ENCODE results near the gene XXYLT1. TPM values are rescaled to one million over a fixed set of nuclear protein-coding genes. Genes with fewer than 3 reads are reported as not detected.
A peak's percentile ranks its signal among the peaks of the same experiment; 100 is the strongest.

The XXYLT1 gene
- polyA plus RNA-seq, 2 of the 4 experiments (the other 2 are of a cell fraction), result 11.9 to 12.0 TPM

GRCh38 chr3:195106418-195106906 lies 164.5 kb downstream of the XXYLT1 start:
- DNase-seq (ENCODE audit: low read depth in 1 of 2, low spot score in 1 of 2) (peak; percentile 34 to 39), FAIRE-seq (no peak), ATAC-seq (peak; percentile 74 to 91)
- Histone ChIP-seq H3K4me2 (peak overlapping the region; percentile 70), H3K4me3 (no peak overlapping the region), H3K9me3 (no peaks in the 10 kb centered on the region), H3K27ac (peak overlapping the region in 1 of 2 experiments; percentile 54; a peak in 2 of 6 replicates), H3K4me1 (peaks cover 46% of the 10 kb centered on the region)
- CTCF ChIA-PET, result interaction anchor here (0.6 to 5.5 kb wide), 37 partner anchors 9 to 499 kb away, joined by 3 to 59 read pairs (median 4); partner anchors contain the start of genes FAM43A and LSG1
- 22% methylated on average over 7 of the region's 29 CpGs for whole genome bisulfite sequencing (ENCODE audit: missing lambda C conversion rate)
- no peak for TF ChIP-seq FOSL2 (IDR thresholded peaks at IDR 0.05)
- no peak for TF ChIP-seq FOSL2 (CRISPR knock-in tag; IDR thresholded peaks at IDR 0.05)
- TF ChIP-seq, protein P1, sequence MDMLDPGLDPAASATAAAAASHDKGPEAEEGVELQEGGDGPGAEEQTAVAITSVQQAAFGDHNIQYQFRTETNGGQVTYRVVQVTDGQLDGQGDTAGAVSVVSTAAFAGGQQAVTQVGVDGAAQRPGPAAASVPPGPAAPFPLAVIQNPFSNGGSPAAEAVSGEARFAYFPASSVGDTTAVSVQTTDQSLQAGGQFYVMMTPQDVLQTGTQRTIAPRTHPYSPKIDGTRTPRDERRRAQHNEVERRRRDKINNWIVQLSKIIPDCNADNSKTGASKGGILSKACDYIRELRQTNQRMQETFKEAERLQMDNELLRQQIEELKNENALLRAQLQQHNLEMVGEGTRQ (IDR thresholded peaks at IDR 0.05), result no peak
- TF ChIP-seq POLR2A (IDR thresholded peaks at IDR 0.05; ENCODE audit: low read length), result no peak
- peak; percentile 77 for TF ChIP-seq CTCF (IDR thresholded peaks at IDR 0.05)
- TF ChIP-seq CHD4 (IDR thresholded peaks at IDR 0.05; ENCODE audit: borderline replicate concordance), result no peak
- TF ChIP-seq CBX8 (IDR thresholded peaks at IDR 0.05), result no peak
- no peak for TF ChIP-seq TFCP2L1 (CRISPR knock-in tag; IDR thresholded peaks at IDR 0.05)
- TF ChIP-seq KDM1A (IDR thresholded peaks at IDR 0.05; ENCODE audit: low read depth), result no peak
- no peak for TF ChIP-seq ELK1 (IDR thresholded peaks at IDR 0.05; ENCODE audit: low read depth, low read length)
- TF ChIP-seq SMC3 (IDR thresholded peaks at IDR 0.05), result peak; percentile 86
- TF ChIP-seq RAD21 (conservative IDR thresholded peaks at IDR 0.05 in 1 of 2, IDR thresholded peaks at IDR 0.05 in 1 of 2), result peak; percentile 82 to 85
- no peak for TF ChIP-seq MYC (IDR thresholded peaks at IDR 0.05; ENCODE audit: borderline replicate concordance, low read length)
- TF ChIP-seq CBX2 (IDR thresholded peaks at IDR 0.05; ENCODE audit: borderline replicate concordance, low read depth), result no peak
- no peak for TF ChIP-seq JUN (IDR thresholded peaks at IDR 0.05)
- POLR2A ChIA-PET, result interaction anchor here (1.1 kb wide), 1 partner anchor 423 kb away, joined by 4 read pairs; no protein-coding TSS in a partner anchor

DNA sequence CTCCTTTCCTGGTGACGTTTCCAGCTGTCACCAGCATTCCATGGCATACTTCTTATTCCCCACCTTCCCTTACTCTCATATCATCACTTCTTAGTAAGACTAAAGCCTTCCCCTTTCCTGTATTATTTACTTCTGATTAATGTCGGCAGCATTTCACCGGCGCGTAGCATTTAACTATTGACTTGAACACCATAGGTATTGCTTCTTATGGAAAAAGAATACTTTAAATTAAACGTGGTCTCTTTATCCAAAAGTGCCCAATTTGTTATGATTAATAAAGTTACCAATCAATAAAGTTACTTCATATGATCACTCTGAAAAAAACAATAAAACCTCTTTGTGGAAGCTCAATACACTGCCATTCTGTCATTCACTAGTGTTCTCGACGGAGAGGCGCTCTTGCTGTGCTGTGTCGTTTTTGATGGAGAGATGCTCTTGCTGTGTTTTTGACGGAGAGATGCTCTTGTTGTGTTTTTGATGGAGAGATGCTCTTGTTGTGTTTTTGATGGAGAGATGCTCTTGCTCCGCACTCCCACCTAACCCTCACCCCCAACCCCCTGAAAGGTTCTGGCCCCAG lies 165.0 kb downstream of the XXYLT1 start:
- TF ChIP-seq NR3C1 (IDR thresholded peaks at IDR 0.05) (no peak), SREBF2 (IDR thresholded peaks at IDR 0.05) (no peak), RFX5 (IDR thresholded peaks at IDR 0.05) (no peak), HOXB5 (CRISPR knock-in tag; IDR thresholded peaks at IDR 0.05) (no peak), KDM1A (IDR thresholded peaks at IDR 0.05; ENCODE audit: low read depth) (no peak), RCOR1 (IDR thresholded peaks at IDR 0.05; ENCODE audit: low read depth, low read length) (no peak)
- no peaks in the 10 kb centered on the region for H3K9me3 ChIP-seq
- peak overlapping the region; percentile 70 for H3K4me2 ChIP-seq
- H3K4me1 ChIP-seq, result peaks cover 52% of the 10 kb centered on the region
- CTCF ChIA-PET, result interaction anchor here (0.8 to 5.5 kb wide), 12 partner anchors 11 to 435 kb away, joined by 3 to 59 read pairs (median 4); partner anchors contain the start of gene LSG1
- ATAC-seq, result no peak
- DNase-seq (ENCODE audit: low read depth in 1 of 2, low spot score in 1 of 2), result no peak
- H3K27ac ChIP-seq, result peak overlapping the region in 1 of 2 experiments; percentile 54; a peak in 2 of 6 replicates
- H3K4me3 ChIP-seq, result no peak overlapping the region
- no peak for FAIRE-seq
- POLR2A ChIA-PET, result no interaction called here
- WGBS (ENCODE audit: missing lambda C conversion rate), result 76% methylated on average over 12 of the region's 12 CpGs

DNA sequence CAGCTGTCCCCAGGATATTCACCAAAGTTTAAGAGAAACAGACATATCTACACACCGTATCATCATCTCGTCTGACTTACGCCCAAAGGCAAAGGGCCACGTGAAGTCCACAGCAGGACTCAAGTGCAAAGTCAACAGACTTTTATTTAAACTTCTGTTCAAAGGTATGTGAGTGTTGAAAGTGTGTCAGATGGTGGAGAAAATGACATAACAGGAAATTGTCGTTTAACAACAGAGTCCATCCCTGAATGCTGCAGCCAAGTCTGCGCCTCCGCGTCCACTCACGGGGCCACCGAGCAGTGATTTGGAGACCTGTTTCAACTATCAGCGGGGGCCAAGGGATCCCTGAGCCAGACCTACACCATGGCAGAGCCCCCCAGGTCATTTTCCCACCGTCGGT lies 165.6 kb downstream of the XXYLT1 start:
- peaks cover 55% of the 10 kb centered on the region for H3K4me1 ChIP-seq
- DNase-seq (ENCODE audit: low read depth in 1 of 2, low spot score in 1 of 2) (peak in 1 of 2 experiments; percentile 44), FAIRE-seq (no peak), ATAC-seq (peak in 1 of 2 experiments; percentile 43; a peak in 3 of 6 replicates)
- WGBS (ENCODE audit: missing lambda C conversion rate), result 56% methylated on average over 13 of the region's 13 CpGs
- H3K27ac ChIP-seq, result peak overlapping the region; percentile 7 to 89; a peak in 2 of 6 replicates
- ChIA-PET CTCF (interaction anchor here (1.0 to 5.5 kb wide), 2 partner anchors 14 to 422 kb away, joined by 4 to 59 read pairs; no protein-coding TSS in a partner anchor), POLR2A (no interaction called here)
- peak overlapping the region; percentile 30 for H3K4me2 ChIP-seq
- TF ChIP-seq NPAS2 (CRISPR knock-in tag; IDR thresholded peaks at IDR 0.05; ENCODE audit: borderline replicate concordance) (no peak), SMC3 (IDR thresholded peaks at IDR 0.05) (no peak), ATOH8 (CRISPR knock-in tag; IDR thresholded peaks at IDR 0.05; ENCODE audit: low read depth) (no peak), EHMT2 (IDR thresholded peaks at IDR 0.05; ENCODE audit: low read depth) (no peak), POLR2A (IDR thresholded peaks at IDR 0.05; ENCODE audit: low read length) (no peak), MAX (IDR thresholded peaks at IDR 0.05) (0 out of 2 replicates have a peak, but pooled peaks have one; percentile 40)
- TF ChIP-seq, protein P2, sequence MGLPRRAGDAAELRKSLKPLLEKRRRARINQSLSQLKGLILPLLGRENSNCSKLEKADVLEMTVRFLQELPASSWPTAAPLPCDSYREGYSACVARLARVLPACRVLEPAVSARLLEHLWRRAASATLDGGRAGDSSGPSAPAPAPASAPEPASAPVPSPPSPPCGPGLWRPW (IDR thresholded peaks at IDR 0.05), result no peak
- H3K9me3 ChIP-seq, result no peaks in the 10 kb centered on the region
- H3K4me3 ChIP-seq, result no peak overlapping the region

Data from A549 (cell line).